RWPE1 (cell line): ENCODE measurements around the gene IRF6.

Experiments
- CTCF ChIA-PET: fragments of 350-600 bp; sonication (Branson Sonifier 250); formaldehyde crosslinking; extraction: SDS; loops from one replicate; lab custom pipeline; 2021; lab: Yijun Ruan, JAX
- POLR2A ChIA-PET: fragments of 400-600 bp; formaldehyde crosslinking; extraction: SDS; loops from one replicate; lab custom pipeline; 2020; ENCODE audit warnings: antibody characterized with exemption; ENCODE audit not compliant: low non-redundant PET; lab: Yijun Ruan, JAX
- DNase-seq: peaks from one replicate; pipeline ENCODE4 v3.0.0; 2012; ENCODE audit warnings: low spot score
- H3K27ac ChIP-seq: fragments of 450-650 bp; 2 replicates; pipeline ENCODE4 v1.5.1; 2017
- CTCF ChIP-seq: fragments of 450-650 bp; conservative IDR thresholded peaks from 2 replicates; pipeline ENCODE4 v1.5.1; 2017; ENCODE audit warnings: low read depth, mild to moderate bottlenecking

IRF6 gene

GRCh38 chr1:209817691-209818090 is 11.7 kb upstream of the IRF6 start:
- peak overlapping the region; percentile 99 for H3K27ac ChIP-seq

GRCh38 chr1:209816923-209817322 is 11.0 kb upstream of the IRF6 start:
- POLR2A ChIA-PET = interaction anchor here (1.4 to 2.4 kb wide), 3 partner anchors 9 to 11 kb away, joined by 6 to 28 read pairs (median 16); partner anchors contain the start of genes IRF6 and UTP25

More at GRCh38 chr1:209817691-209818090, 11.7 kb upstream of the IRF6 start:
- TF ChIP-seq CTCF = no peak
- POLR2A ChIA-PET = interaction anchor here (0.7 kb wide), 1 partner anchor 11 kb away, joined by 11 read pairs; no protein-coding TSS in a partner anchor
- DNase-seq = no peak
- CTCF ChIA-PET = interaction anchor here (1.0 kb wide), 1 partner anchor 10 kb away, joined by 3 read pairs; the partner anchor contains the start of gene UTP25

GRCh38 chr1:209815931-209816341 is 10.0 kb upstream of the IRF6 start:
- ChIA-PET CTCF (interaction anchor here (0.5 to 1.5 kb wide), 4 partner anchors 12 to 226 kb away, joined by 3 to 5 read pairs (median 3); partner anchors contain the start of gene UTP25), POLR2A (interaction anchor here (1.1 to 2.4 kb wide), 5 partner anchors 8 to 28 kb away, joined by 3 to 28 read pairs (median 6); partner anchors contain the start of genes IRF6 and UTP25)
- peak; percentile 95 for DNase-seq
- H3K27ac ChIP-seq = peak overlapping the region; percentile 99
- TF ChIP-seq CTCF = no peak

More at GRCh38 chr1:209816923-209817322, 11.0 kb upstream of the IRF6 start:
- DNase-seq = no peak
- H3K27ac ChIP-seq = peak overlapping the region; percentile 99
- CTCF ChIA-PET = interaction anchor here (1.0 kb wide), 1 partner anchor 11 kb away, joined by 3 read pairs; the partner anchor contains the start of gene UTP25
- no peak for TF ChIP-seq CTCF

GRCh38 chr1:209815490-209815889 is 9.5 kb upstream of the IRF6 start:
- CTCF ChIA-PET = interaction anchor here (0.6 to 1.5 kb wide), 4 partner anchors 9 to 68 kb away, joined by 3 to 5 read pairs (median 4); partner anchors contain the start of gene UTP25
- POLR2A ChIA-PET = interaction anchor here (1.1 to 2.4 kb wide), 5 partner anchors 8 to 27 kb away, joined by 3 to 28 read pairs (median 6); partner anchors contain the start of genes IRF6 and UTP25
- peak overlapping the region; percentile 99 for H3K27ac ChIP-seq
- DNase-seq = no peak
- no peak for TF ChIP-seq CTCF

GRCh38 chr1:209813902-209814301 is 8.0 kb upstream of the IRF6 start:
- POLR2A ChIA-PET = no interaction called here
- no peak overlapping the region for H3K27ac ChIP-seq
- no peak for TF ChIP-seq CTCF
- CTCF ChIA-PET = interaction anchor here (1.5 kb wide), 1 partner anchor 9 kb away, joined by 9 read pairs; no protein-coding TSS in a partner anchor
- DNase-seq = no peak

- POLR2A ChIA-PET = no interaction called here
- CTCF ChIA-PET = interaction anchor here (1.4 kb wide), 1 partner anchor 12 kb away, joined by 4 read pairs; no protein-coding TSS in a partner anchor
- H3K27ac ChIP-seq = no peak overlapping the region
- DNase-seq = no peak
- no peak for TF ChIP-seq CTCF
Observed at GRCh38 chr1:209810783-209811182, 4.8 kb upstream of the IRF6 start.
